ENCODE measurements around the gene CEACAM5. TPM values are rescaled to one million over a fixed set of nuclear protein-coding genes. Genes with fewer than 3 reads are reported as not detected.
"Not testable (repeated sequence)": the region's sequence is repeated elsewhere in the genome, so short reads cannot be mapped to it uniquely, and the experiment has no call there.

Gene CEACAM5
- total RNA-seq, 1 experiment from 2014 or later, result 0.46 TPM

GRCh38 chr19:41758846-41759245 is 50.4 kb downstream of the CEACAM5 start (continued):
- TF ChIP-seq CTCF (IDR thresholded peaks at IDR 0.05), result no peak
- no peak for TF ChIP-seq CREM (CRISPR knock-in tag; IDR thresholded peaks at IDR 0.05)
- no peak for TF ChIP-seq SOX15 (CRISPR knock-in tag; IDR thresholded peaks at IDR 0.05)
- no peak for TF ChIP-seq CREB1 (CRISPR knock-in tag; IDR thresholded peaks at IDR 0.05)

- POLR2A ChIA-PET, result no interaction called here
- Mint-ChIP-seq H3K4me3 (no peak overlapping the region), H3K9me3 (peaks cover 12% of the 10 kb centered on the region; the same call in 1 of the 2 replicates), H3K4me1 (no peaks in the 10 kb centered on the region), H3K27me3 (ENCODE audit: low read depth) (peaks cover 19% of the 10 kb centered on the region), H3K36me3 (peaks cover 2% of the 10 kb centered on the region; the same call in 1 of the 2 replicates), H3K27ac (no peak overlapping the region)
- CTCF ChIA-PET, result interaction anchor here (1.0 to 2.5 kb wide), 2 partner anchors 14 to 60 kb away, joined by 3 to 17 read pairs; no protein-coding TSS in a partner anchor
- no peak for ATAC-seq
- no peak for TF ChIP-seq FOXJ3 (CRISPR knock-in tag; IDR thresholded peaks at IDR 0.05; ENCODE audit: borderline replicate concordance)
- TF ChIP-seq ATF2 (CRISPR knock-in tag; IDR thresholded peaks at IDR 0.05; ENCODE audit: borderline replicate concordance, low read depth), result no peak
- no peak for TF ChIP-seq NR3C1 (CRISPR knock-in tag; conservative IDR thresholded peaks at IDR 0.05; ENCODE audit: low read depth)
- TF ChIP-seq ZNF121 (CRISPR knock-in tag; IDR thresholded peaks at IDR 0.05), result no peak
- TF ChIP-seq ESRRA (CRISPR knock-in tag; IDR thresholded peaks at IDR 0.05; ENCODE audit: borderline replicate concordance), result no peak
- TF ChIP-seq IRF2 (CRISPR knock-in tag; IDR thresholded peaks at IDR 0.05; ENCODE audit: borderline replicate concordance, low read depth), result no peak
- no peak for TF ChIP-seq TEAD1 (CRISPR knock-in tag; IDR thresholded peaks at IDR 0.05)
- TF ChIP-seq AR (CRISPR knock-in tag; IDR thresholded peaks at IDR 0.05), result no peak
- DNase-seq (ENCODE audit: low spot score), result no peak
Measured at GRCh38 chr19:41767115-41767514, 58.7 kb downstream of the CEACAM5 start.

- ATAC-seq; H3K4me3 Mint-ChIP-seq; POLR2A ChIA-PET; H3K27ac Mint-ChIP-seq; H3K4me1 Mint-ChIP-seq; DNase-seq (ENCODE audit: low spot score); H3K36me3 Mint-ChIP-seq: not testable (repeated sequence)
- CTCF ChIA-PET, result interaction anchor here (2.5 kb wide), 1 partner anchor 15 kb away, joined by 17 read pairs; no protein-coding TSS in a partner anchor
- Mint-ChIP-seq H3K27me3 (ENCODE audit: low read depth) (peaks cover 18% of the 10 kb centered on the region), H3K9me3 (peaks cover 12% of the 10 kb centered on the region; the same call in 1 of the 2 replicates)
Measured at GRCh38 chr19:41768105-41768504, 59.7 kb downstream of the CEACAM5 start.

- Mint-ChIP-seq H3K27ac (no peak overlapping the region), H3K4me1 (0 out of 2 replicates have a peak, but pooled peaks cover 6% of the 10 kb centered on the region), H3K27me3 (ENCODE audit: low read depth) (peaks cover 6% of the 10 kb centered on the region), H3K9me3 (peaks cover 12% of the 10 kb centered on the region; the same call in 1 of the 2 replicates), H3K4me3 (no peak overlapping the region), H3K36me3 (peaks cover 2% of the 10 kb centered on the region; the same call in 1 of the 2 replicates)
- no peak for ATAC-seq
- TF ChIP-seq ATF2 (CRISPR knock-in tag; IDR thresholded peaks at IDR 0.05; ENCODE audit: borderline replicate concordance, low read depth) (no peak), HMGA2 (CRISPR knock-in tag; IDR thresholded peaks at IDR 0.05) (peak; percentile 99)
- no peak for DNase-seq (ENCODE audit: low spot score)
- POLR2A ChIA-PET, result no interaction called here
- CTCF ChIA-PET, result interaction anchor here (1.6 to 3.5 kb wide), 2 partner anchors 16 to 24 kb away, joined by 9 to 23 read pairs; no protein-coding TSS in a partner anchor
Measured at GRCh38 chr19:41769608-41770007, 61.2 kb downstream of the CEACAM5 start.

All from WTC11 (cell line).